ENCODE data around the gene LDLRAP1. TPM values are rescaled to one million over a fixed set of nuclear protein-coding genes. Genes with fewer than 3 reads are reported as not detected.

The LDLRAP1 gene
- total and polyA plus RNA-seq, 2 donors (not counting 1 experiment from before 2014, with no cell fraction given), result 22.7 to 24.3 TPM

DNA sequence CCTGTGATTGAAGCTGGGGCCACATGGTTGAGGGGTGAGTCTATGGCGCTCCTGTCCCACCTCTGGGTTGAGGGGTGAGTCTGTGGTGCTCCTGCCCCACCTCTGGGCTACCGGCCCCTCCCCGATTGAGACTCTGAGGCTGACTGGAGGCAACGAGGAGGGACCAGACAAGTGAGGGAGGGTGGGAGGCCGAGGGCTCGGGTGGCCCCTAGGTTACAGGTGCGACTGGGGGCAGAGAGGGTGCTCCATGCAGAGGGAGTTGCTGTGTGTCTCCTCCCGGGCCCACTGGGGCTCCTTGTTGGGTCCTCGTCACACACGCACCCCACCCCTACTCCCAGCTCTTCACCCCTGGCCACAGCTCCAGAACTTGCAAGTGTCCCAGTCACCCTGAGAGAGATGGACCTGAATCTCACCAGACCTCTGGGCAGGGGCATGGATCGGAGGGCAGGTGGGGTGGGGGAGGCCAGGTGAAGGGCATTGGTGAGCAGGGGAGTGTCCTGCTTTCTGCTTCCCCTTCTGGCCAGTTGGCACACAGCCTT, 12.8 kb downstream of the LDLRAP1 start:
- no peak for TF ChIP-seq EZH2 (IDR thresholded peaks at IDR 0.05; ENCODE audit: borderline replicate concordance, insufficient read depth, low read depth, low read length, poor library complexity, severe bottlenecking)
- TF ChIP-seq, protein P1, sequence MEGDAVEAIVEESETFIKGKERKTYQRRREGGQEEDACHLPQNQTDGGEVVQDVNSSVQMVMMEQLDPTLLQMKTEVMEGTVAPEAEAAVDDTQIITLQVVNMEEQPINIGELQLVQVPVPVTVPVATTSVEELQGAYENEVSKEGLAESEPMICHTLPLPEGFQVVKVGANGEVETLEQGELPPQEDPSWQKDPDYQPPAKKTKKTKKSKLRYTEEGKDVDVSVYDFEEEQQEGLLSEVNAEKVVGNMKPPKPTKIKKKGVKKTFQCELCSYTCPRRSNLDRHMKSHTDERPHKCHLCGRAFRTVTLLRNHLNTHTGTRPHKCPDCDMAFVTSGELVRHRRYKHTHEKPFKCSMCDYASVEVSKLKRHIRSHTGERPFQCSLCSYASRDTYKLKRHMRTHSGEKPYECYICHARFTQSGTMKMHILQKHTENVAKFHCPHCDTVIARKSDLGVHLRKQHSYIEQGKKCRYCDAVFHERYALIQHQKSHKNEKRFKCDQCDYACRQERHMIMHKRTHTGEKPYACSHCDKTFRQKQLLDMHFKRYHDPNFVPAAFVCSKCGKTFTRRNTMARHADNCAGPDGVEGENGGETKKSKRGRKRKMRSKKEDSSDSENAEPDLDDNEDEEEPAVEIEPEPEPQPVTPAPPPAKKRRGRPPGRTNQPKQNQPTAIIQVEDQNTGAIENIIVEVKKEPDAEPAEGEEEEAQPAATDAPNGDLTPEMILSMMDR (IDR thresholded peaks at IDR 0.05), result no peak
- H3K27me3 ChIP-seq (replicated peaks in 1 of 4; ENCODE audit: control extremely low read depth in 1 of 4, control insufficient read depth in 3 of 4, insufficient read depth in 4 of 4, low read length in 3 of 4), result no peaks in the 10 kb centered on the region
- peaks cover 5% of the 10 kb centered on the region for H3K79me2 ChIP-seq (ENCODE audit: control insufficient read depth, insufficient read depth, low read length)
- CTCF ChIA-PET, result interaction anchor here (1.1 to 2.0 kb wide), 3 partner anchors 9 to 16 kb away, joined by 3 to 6 read pairs (median 3); partner anchors contain the start of gene LDLRAP1
- H4K20me1 ChIP-seq (ENCODE audit: control insufficient read depth, insufficient read depth, low read length, poor library complexity, severe bottlenecking), result no peaks in the 10 kb centered on the region
- peaks cover 0 to 6% of the 10 kb centered on the region in 2 experiments for H3K36me3 ChIP-seq (replicated peaks in 1 of 2; ENCODE audit: control extremely low read depth in 1 of 2, control insufficient read depth in 1 of 2, extremely low read depth in 1 of 2, insufficient read depth in 2 of 2, low read length in 1 of 2)
- Mint-ChIP-seq H3K9me3 (ENCODE audit: insufficient read depth) (no peaks in the 10 kb centered on the region), H3K27ac (no peak overlapping the region), H3K4me1 (peaks cover 54% of the 10 kb centered on the region), H3K27me3 (no peaks in the 10 kb centered on the region), H3K4me3 (no peak overlapping the region)
- H2AFZ ChIP-seq (ENCODE audit: insufficient read depth, low read depth, low read length, poor library complexity, severe bottlenecking), result no peak overlapping the region
- peaks cover 34 to 36% of the 10 kb centered on the region in 2 donors for H3K4me1 ChIP-seq (ENCODE audit: control insufficient read depth in 2 of 2, insufficient read depth in 2 of 2, low read length in 2 of 2)
- no peak for ATAC-seq (ENCODE audit: low read depth)
- H3K4me3 ChIP-seq (ENCODE audit: control extremely low read depth in 1 of 5, extremely low read depth in 1 of 5, insufficient read depth in 1 of 5, low read depth in 2 of 5, low read length in 4 of 5), result no peak overlapping the region
- peaks cover 0 to 9% (median 0%) of the 10 kb centered on the region in 3 donors for H3K9me3 ChIP-seq (ENCODE audit: control extremely low read depth in 1 of 3, control insufficient read depth in 2 of 3, insufficient read depth in 1 of 3, low read length in 2 of 3)
- no peak overlapping the region for H3K27ac ChIP-seq (ENCODE audit: low read length in 2 of 2)
- H3K4me2 ChIP-seq (replicated peaks; ENCODE audit: low read depth, low read length, poor library complexity, severe bottlenecking), result peak overlapping the region; percentile 17
- POLR2A ChIA-PET, result no interaction called here
- intact Hi-C loops (cut with micrococcal nuclease), result no loop called here
- 93% methylated on average over 9 of the region's 11 CpGs for WGBS (ENCODE audit: insufficient coverage)
- no peak overlapping the region for H3K9ac ChIP-seq (ENCODE audit: low read length)
- DNase-seq, result no peak

- ATAC-seq (ENCODE audit: low read depth) (no peak), DNase-seq (no peak)
- no peak overlapping the region for H3K4me3 ChIP-seq (ENCODE audit: control extremely low read depth in 1 of 5, extremely low read depth in 1 of 5, insufficient read depth in 1 of 5, low read depth in 2 of 5, low read length in 4 of 5)
- no peak overlapping the region for H3K27ac Mint-ChIP-seq
- no peaks in the 10 kb centered on the region for H3K27me3 Mint-ChIP-seq
- H3K4me3 Mint-ChIP-seq, result no peak overlapping the region
- H3K9me3 ChIP-seq (ENCODE audit: control extremely low read depth in 1 of 3, control insufficient read depth in 2 of 3, insufficient read depth in 1 of 3, low read length in 2 of 3), result peaks cover 0 to 9% (median 0%) of the 10 kb centered on the region in 3 donors
- no peak overlapping the region for H3K9ac ChIP-seq (ENCODE audit: low read length)
- 72% methylated on average over 10 of the region's 10 CpGs for WGBS (ENCODE audit: insufficient coverage)
- peaks cover 40 to 44% of the 10 kb centered on the region in 2 donors for H3K4me1 ChIP-seq (ENCODE audit: control insufficient read depth in 2 of 2, insufficient read depth in 2 of 2, low read length in 2 of 2)
- intact Hi-C loops (cut with micrococcal nuclease), result no loop called here
- TF ChIP-seq, protein P1 (IDR thresholded peaks at IDR 0.05), result no peak
- no peak for TF ChIP-seq EZH2 (IDR thresholded peaks at IDR 0.05; ENCODE audit: borderline replicate concordance, insufficient read depth, low read depth, low read length, poor library complexity, severe bottlenecking)
- H3K9me3 Mint-ChIP-seq (ENCODE audit: insufficient read depth), result no peaks in the 10 kb centered on the region
- ChIA-PET CTCF (interaction anchor here (1.3 to 2.0 kb wide), 2 partner anchors 10 to 15 kb away, joined by 3 to 6 read pairs; no protein-coding TSS in a partner anchor), POLR2A (interaction anchor here (0.6 kb wide), 1 partner anchor 145 kb away, joined by 4 read pairs; no protein-coding TSS in a partner anchor)
- no peak overlapping the region for H3K27ac ChIP-seq (ENCODE audit: low read length in 2 of 2)
- H3K4me2 ChIP-seq (replicated peaks; ENCODE audit: low read depth, low read length, poor library complexity, severe bottlenecking), result peak overlapping the region; percentile 17
- H3K4me1 Mint-ChIP-seq, result peaks cover 56% of the 10 kb centered on the region
- no peaks in the 10 kb centered on the region for H3K27me3 ChIP-seq (replicated peaks in 1 of 4; ENCODE audit: control extremely low read depth in 1 of 4, control insufficient read depth in 3 of 4, insufficient read depth in 4 of 4, low read length in 3 of 4)
- H3K36me3 ChIP-seq (replicated peaks in 1 of 2; ENCODE audit: control extremely low read depth in 1 of 2, control insufficient read depth in 1 of 2, extremely low read depth in 1 of 2, insufficient read depth in 2 of 2, low read length in 1 of 2), result peaks cover 0 to 6% of the 10 kb centered on the region in 2 experiments
- no peaks in the 10 kb centered on the region for H4K20me1 ChIP-seq (ENCODE audit: control insufficient read depth, insufficient read depth, low read length, poor library complexity, severe bottlenecking)
- H3K79me2 ChIP-seq (ENCODE audit: control insufficient read depth, insufficient read depth, low read length), result peaks cover 2% of the 10 kb centered on the region
- no peak overlapping the region for H2AFZ ChIP-seq (ENCODE audit: insufficient read depth, low read depth, low read length, poor library complexity, severe bottlenecking)
Measured at GRCh38 chr1:25556791-25557476, 13.5 kb downstream of the LDLRAP1 start.

Data from B cell (primary cell).